Fibroblast of gingiva (primary cell): Measurements from ENCODE around the gene ITIH5.

ENCODE experiments used
- DNase-seq: peaks from one replicate; pipeline ENCODE4 v3.0.0-alpha.2; 2011; ENCODE audit warnings: low read depth

The ITIH5 gene

GRCh38 chr10:7583626-7584025, 83.1 kb downstream of the ITIH5 start:
- DNase-seq: no peak

GRCh38 chr10:7580520-7580919, 86.2 kb downstream of the ITIH5 start:
- no peak for DNase-seq

- no peak for DNase-seq
These were observed 87.1 kb downstream of the ITIH5 start for GRCh38 chr10:7579681-7580080.

GRCh38 chr10:7577579-7577978, 89.2 kb downstream of the ITIH5 start:
- no peak for DNase-seq

- DNase-seq: no peak
These were observed 89.6 kb downstream of the ITIH5 start for GRCh38 chr10:7577176-7577575.

GRCh38 chr10:7576340-7576739, 90.4 kb downstream of the ITIH5 start:
- DNase-seq: no peak

GRCh38 chr10:7572391-7572790, 94.4 kb downstream of the ITIH5 start:
- no peak for DNase-seq

- no peak for DNase-seq
These were observed 94.8 kb downstream of the ITIH5 start for GRCh38 chr10:7571981-7572380.

GRCh38 chr10:7567911-7568620, 98.7 kb downstream of the ITIH5 start:
- DNase-seq: no peak

GRCh38 chr10:7566891-7567290, 99.9 kb downstream of the ITIH5 start:
- DNase-seq: no peak

- DNase-seq: no peak
These were observed 100.9 kb downstream of the ITIH5 start for GRCh38 chr10:7565871-7566270.

- DNase-seq: no peak
These were observed 103.0 kb downstream of the ITIH5 start for GRCh38 chr10:7563770-7564169.

- no peak for DNase-seq
These were observed 103.4 kb downstream of the ITIH5 start for GRCh38 chr10:7563368-7563767.

GRCh38 chr10:7561985-7562384, 104.8 kb downstream of the ITIH5 start:
- no peak for DNase-seq

GRCh38 chr10:7561216-7561893, 105.4 kb downstream of the ITIH5 start:
- no peak for DNase-seq

- DNase-seq: no peak
These were observed 106.2 kb downstream of the ITIH5 start for GRCh38 chr10:7560519-7560918.

- no peak for DNase-seq
These were observed 107.4 kb downstream of the ITIH5 start for GRCh38 chr10:7559386-7559785.

GRCh38 chr10:7558036-7558435, 108.7 kb downstream of the ITIH5 start:
- DNase-seq: no peak

- no peak for DNase-seq
These were observed 113.2 kb downstream of the ITIH5 start for GRCh38 chr10:7553531-7553930.

GRCh38 chr10:7551950-7552716, 114.6 kb downstream of the ITIH5 start:
- DNase-seq: no peak

GRCh38 chr10:7551289-7551688, 115.5 kb downstream of the ITIH5 start:
- DNase-seq: no peak

GRCh38 chr10:7550013-7550412, 116.8 kb downstream of the ITIH5 start:
- DNase-seq: no peak

- no peak for DNase-seq
These were observed 118.9 kb downstream of the ITIH5 start for GRCh38 chr10:7547829-7548228.
